Stimulated activated CD8-positive, alpha-beta memory T cell treated with anti-CD3 and anti-CD28 coated beads, Interleukin-4, amount 100 ng/mL, for 24 hours (primary cell): ENCODE measurements around the gene SMYD1.

Experiments
- DNase-seq: peaks from one replicate; pipeline ENCODE4 v3.0.0-alpha.2; 2020; ENCODE audit warnings: low read depth

SMYD1 gene

DNA sequence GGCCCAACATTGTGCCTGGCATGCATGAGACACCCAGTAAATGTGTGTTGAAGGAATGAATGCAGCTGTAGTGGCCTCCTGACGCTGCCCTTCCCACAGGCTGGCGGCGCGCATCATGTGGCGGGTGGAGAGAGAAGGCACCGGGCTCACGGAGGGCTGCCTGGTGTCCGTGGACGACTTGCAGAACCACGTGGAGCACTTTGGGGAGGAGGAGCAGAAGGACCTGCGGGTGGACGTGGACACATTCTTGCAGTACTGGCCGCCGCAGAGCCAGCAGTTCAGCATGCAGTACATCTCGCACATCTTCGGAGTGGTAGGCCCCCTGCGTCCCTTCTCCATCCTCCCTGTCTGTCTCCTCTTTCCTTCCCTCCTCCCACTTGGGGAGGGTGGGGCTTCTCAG lies 20.1 kb downstream of the SMYD1 start:
- no peak for DNase-seq

DNA sequence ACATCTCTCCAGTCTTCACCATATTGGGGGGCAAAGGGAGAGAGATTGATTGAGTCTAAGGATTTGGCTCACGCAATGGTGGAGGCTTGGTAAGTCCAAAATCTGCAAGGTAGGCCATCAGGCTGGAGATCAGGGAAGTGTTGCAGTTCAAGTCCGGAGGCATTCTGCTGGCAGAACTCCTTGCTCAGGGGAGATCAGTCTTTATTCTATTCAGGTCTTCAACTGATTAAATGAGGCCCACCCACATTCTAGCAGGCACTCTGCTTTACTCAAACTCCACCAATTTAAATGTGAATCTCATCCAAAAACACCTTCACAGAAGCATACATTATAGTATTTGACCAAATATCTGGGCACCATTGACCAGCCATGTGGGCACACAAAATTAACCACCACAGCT lies 21.4 kb downstream of the SMYD1 start:
- no peak for DNase-seq

DNA sequence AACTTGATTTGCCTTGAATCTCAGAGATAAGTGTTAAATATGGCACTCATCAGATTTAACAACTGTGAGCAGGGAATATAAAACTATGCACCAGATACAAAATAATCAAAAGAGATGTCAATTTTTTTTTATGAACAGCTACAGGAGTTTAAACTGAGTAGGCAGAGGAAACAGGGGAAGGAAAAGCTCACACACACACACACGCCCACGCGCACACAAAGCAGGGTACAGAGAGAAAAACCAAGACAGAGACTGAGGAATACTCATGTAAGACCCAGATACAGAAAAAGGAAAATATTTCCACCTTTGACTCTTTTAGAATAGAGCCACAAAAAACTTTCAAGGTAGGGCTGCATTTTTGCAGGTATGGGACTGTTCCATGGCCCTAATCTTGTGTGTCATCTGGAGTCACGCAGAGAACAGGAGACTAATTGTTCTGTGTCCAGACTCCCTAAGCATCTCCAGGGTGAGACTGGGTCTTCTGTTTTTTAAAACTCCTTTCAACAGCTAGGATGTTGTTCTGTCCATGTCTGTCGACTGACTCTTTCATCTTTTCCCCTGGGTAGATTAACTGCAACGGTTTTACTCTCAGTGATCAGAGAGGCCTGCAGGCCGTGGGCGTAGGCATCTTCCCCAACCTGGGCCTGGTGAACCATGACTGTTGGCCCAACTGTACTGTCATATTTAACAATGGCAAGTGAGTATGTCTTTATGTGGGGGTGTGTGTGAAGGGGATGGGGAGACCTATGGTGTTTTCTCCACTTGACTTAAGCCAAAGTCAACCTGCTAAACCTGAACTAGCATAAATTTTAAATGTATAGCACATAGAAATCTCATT lies 23.0 kb downstream of the SMYD1 start:
- peak; percentile 4 for DNase-seq

DNA sequence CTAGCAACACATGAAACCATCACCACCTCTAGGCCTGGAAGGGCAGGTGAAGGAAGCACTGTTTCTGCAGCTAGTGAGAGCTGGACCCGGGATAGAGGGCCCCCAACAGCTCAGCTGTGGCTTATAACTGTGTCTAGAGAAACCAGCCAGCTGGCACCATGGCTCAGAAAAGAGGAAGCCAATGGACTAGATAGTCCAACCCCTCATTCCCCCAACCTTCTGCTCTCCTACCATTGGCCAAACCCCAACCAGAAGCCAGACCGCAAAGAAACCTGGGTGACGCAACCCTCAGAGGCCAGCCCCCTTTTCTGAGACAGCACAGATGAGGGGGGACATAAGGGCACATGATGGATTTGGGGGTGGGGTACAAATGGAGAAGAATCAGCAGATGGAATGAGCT lies 24.3 kb downstream of the SMYD1 start:
- DNase-seq: no peak

DNA sequence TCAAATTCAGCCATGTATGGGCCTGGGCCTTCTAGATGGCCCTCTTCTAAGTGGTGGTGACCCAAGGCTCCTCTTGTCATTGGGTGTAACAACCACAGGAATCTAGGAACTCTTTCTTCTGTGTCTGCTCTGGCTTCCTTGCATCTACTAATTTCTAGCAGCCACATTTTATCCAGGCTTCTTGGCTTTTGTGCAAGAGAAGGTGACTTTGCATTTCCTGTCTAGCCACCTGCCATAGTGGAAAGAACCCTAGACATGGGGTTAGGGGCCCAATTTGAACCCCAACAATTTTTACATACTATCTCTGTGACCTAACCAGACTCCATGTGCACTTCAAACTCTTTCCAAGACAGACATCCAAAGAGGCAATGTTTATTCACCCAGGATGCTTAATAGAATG lies 25.1 kb downstream of the SMYD1 start:
- no peak for DNase-seq

DNA sequence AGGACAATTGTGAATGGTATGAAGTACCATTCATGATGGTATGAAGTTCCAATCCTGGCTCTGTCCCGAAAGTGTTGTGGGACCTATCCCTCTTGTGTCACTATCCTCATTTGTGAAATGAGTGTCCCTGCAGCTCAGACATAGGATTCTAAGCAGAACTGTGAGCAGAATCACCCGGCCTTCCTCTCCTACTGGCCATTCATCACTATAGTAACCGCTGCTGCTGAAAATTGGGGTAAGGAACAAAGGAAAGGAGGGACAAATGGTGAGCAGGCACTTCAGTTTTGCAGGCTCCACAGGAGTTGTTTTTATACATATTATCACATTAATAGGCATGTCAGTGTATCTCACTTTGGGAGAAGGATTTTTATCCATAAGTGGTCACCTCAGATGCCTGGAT lies 27.4 kb downstream of the SMYD1 start:
- DNase-seq: no peak

DNA sequence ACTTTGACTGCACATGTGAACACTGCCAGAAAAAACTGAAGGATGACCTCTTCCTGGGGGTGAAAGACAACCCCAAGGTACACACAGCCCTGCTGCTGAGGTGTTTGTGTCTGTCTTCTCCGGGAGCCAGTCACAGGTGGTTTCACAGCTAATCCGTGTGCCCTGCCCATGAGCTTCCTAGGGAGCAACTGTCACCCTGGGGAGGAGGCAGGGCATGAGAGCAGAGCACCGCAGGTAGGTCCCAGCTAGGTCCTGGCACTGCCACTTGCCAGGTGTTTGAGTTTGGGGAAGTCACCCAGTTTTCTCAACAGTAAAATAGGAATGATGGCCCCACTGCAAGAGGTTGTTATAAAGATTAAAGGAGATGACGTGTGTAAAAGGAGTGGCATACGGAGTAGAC lies 29.1 kb downstream of the SMYD1 start:
- DNase-seq: no peak

DNA sequence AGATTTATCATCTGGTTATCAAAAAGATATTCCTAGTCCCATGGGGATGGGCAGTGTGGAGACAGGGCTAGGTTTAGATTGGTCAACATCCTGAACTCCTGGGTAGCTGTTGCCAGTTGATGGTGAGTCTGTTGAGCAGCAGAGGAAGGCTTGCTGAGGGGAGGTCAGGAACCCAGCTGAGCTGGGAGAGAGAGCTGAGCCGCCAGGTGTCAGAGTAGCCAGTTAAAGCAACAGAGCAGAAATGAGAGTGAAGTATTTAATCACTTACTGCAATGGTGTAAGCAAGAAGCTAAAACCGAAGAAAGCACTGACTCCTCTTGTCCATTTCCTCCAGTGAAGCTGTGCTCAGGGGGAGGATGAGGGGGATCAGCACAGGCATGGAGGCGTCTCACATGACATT lies 29.6 kb downstream of the SMYD1 start:
- no peak for DNase-seq

DNA sequence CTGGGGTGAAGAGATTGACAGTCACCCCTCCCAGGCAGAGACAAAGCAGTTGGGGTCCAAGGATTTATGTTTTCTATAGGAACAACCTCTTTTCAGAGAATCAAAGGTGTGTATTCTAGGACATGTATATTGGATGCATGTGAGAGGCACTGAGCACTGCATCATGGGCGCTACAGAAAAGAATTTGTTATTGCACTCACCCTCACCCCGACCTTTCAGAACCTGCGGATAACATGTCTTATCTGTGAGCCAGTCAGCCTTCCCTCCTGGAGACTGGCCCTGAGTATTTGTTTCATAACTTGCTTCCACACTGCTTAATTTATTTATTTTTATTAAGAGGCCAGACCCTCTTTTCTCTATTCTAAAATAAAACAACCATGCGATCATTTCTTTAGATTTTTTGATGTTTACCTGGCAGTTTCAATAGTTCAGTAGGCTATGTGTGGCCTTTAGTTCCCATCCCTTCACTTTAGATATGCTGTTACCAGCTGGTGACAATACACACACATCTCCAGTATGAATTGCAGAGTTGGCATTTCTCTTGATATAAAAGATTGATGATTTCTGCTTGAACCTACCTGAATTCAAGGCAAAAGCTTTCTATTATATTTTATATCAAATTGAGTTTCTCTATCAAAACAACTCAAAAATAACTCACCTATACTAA lies 30.4 kb downstream of the SMYD1 start:
- no peak for DNase-seq

DNA sequence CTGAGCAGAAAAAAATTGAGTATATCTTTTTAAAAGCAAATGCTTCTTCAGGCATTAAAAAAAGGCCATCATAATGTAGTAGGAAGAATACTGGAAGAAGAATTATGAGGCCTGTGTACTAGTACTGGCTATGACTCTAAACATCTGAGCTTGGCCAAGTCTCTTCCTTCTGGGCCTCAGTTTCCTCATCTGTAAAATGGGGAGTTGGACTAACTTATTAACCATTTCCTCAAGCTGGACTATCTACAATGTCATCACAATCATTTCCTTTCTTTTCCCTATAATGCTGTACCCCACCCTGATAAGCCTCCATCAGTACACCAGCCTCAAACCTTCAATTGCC lies 30.9 kb downstream of the SMYD1 start:
- DNase-seq: no peak

DNA sequence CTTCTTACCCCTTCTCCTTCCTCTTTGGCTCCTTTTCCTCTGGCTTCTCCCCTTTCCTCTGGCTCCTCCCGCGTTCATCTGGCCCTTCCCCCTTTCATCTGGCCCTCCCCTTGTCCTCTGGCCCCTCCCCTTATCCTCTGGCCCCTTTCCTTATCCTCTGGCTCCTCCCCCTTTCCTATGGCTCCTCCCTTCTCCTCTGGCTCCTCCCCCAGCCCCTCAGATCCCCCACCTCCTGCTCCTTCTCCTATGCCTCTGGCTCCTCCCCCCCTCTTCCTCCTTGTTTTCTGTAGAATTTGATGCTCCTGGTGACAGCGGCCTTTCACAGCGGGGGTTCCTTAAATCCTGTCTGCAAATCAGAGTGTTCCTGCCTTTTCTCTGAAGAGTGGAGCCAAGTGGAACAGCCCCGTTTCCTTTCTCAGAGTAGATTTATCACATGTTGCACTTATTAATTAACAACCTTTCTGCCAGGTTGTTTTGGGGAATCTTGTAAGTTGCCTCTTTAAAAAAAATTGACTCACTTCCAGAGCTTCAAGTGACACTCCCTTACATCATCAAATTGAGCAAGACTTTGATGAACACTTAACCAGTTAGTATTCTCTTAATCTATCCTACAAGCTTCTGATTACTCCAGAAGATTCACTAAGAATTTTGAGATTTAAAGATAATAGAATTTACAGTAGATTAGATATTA lies 32.3 kb downstream of the SMYD1 start:
- no peak for DNase-seq

DNA sequence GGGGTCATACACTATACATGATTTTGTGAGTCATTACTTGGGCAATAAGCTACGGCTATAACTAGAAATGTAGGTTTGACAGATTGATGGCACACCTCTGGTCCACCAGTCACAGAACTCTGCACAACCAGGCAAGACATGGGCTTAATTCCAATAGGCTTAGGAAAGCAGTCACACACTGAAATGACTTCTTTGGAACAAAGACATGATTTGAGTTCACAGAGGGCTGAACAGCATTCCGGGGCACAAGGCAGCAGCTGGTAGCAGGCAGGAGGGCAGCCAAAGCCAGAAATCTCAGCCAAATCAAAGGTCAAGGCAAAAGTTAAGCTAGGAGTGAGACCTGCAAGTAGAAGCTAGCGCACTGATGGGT lies 32.8 kb downstream of the SMYD1 start:
- DNase-seq: no peak

DNA sequence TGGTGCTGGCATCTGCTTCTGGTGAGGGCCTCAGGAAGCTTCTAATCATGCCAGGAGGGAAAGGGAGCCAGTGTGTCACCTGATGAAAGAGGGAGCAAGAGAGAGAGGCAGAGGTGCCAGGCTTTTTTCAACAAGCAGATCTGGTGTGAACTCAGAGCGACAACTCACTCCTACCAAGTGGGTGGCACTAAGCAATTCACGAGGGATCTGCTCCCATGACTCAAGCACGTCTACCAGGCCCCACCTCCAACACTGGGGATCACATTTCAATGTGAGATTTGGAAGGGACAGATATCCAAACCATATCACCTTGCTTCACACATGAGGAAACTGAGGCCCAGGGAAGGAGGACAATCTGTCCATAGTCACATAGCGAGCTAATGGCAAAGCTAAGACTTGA lies 41.2 kb downstream of the SMYD1 start:
- DNase-seq: no peak

DNA sequence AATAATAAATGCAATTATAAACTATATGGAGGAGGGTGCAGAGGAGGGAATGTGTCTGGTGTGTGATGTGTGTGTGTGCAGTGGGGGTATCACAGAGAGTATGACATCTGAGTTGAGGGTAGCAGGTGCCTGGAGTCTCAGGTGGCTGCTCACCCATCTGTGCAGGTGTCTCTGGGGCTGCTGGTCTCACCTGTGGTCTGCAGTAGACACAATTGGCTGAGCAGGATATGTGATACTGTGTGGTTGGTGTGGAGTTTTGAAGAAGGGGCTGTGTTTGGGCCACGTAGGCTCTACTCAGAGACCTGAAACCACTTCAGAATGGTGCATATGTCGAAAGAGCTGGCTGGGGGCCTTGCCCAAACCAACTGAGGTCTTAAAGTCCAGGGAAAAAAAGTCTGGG lies 43.2 kb downstream of the SMYD1 start:
- DNase-seq: no peak

DNA sequence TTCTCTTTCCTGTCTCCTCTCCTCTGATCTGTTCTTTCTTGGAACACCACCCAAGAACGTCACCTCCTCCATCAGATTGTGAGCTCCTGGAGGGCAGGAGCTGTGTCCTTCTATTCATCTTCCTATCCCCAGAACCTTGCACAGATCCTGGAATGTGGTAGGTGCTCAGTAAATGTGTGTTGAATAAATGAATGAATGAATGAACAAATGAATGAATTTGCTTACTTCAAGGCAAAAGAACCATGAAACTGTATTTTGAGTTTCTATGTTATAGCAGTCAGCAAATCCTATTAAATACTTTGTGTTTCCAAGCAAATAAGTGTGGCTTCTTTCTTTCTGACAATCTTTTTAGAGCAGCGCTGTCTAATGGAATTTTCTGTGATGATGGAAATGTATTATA lies 45.4 kb downstream of the SMYD1 start:
- DNase-seq: no peak

DNA sequence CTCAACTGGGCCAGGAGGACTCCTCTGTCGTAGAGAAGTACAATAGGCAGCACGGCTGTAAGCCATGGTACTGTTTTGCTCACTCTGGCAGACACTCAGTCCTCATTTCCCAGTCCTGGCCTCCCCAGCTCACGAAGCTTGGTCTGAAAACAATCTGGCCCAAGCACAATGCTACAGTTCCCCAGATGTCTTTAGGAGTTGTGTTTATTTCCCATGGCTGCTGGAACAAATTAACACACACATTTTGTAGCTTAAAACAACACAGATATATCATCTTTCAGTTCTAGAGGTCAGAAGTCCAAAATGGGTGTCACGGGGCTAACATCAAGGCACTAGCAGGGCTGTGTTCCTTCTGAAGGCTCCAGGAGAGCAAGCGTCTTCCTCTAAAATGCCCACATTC lies 47.3 kb downstream of the SMYD1 start:
- no peak for DNase-seq

DNA sequence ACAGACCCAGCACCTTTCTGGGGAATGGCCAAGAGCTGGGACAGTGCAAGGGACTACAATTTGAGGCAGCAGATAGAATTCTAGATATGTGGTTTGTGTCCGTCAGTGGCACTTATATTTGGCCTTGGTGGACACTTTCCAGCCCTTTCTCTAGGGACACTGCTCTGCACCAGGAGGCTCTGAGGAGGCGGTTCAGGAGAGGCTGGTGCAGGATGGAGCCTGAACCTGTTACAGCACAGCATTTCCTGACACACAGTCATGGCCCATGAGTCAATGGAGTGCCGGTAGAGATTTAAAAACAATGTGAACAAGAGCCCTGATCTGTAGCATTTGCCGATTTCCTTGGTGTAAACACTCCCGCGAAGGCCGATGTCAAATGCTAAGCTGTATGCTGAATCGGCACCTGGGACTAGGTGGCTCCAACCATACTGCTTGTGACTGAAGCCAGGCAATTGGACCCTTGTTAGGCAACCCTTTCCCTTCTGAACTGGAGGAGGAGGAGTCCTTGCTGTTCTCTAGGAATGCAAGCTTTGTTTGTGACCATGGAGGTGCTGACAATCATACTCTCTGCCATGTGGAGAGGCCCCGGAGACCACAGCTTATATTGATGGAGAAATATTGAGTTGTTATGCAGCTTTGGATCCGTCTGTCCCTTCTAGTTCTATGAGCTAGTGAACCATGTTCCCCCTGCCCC lies 48.3 kb downstream of the SMYD1 start:
- no peak for DNase-seq

DNA sequence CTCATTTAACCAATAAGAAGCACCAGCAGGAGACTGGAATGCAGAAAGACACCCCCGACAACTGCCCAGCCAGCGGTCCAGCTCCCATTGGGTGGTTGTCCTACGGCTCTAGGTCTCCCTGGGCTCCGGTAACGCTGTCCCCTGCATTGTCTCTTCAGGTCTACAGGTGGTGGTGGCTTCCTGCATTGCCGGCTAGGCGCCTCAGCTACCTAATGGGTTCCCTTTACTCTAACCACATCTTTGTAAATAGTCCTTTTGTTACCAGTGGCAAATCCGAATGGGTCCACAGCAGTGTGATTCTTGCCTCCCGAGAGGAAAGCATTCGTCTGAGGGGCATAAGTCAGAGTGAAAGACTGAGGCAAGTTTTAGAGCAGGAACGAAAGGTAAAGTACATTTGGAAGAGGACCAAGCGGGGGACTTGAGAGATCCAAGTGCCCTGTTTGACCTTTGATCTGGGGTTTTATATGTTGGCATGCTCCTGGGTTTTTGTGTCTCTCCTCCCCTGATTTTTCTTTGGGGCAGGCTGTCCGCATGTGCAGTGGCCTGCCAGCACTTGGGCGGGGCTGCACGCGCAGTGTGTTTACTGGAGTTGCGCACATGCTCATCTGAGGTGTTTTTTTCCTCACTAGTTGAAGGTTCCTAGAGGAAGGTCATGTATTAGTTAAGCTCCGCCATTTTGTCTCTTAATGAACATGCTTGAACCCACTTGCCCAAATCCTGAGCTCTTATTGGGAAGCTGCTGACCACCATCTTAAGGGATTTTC lies 49.2 kb downstream of the SMYD1 start:
- DNase-seq: no peak

DNA sequence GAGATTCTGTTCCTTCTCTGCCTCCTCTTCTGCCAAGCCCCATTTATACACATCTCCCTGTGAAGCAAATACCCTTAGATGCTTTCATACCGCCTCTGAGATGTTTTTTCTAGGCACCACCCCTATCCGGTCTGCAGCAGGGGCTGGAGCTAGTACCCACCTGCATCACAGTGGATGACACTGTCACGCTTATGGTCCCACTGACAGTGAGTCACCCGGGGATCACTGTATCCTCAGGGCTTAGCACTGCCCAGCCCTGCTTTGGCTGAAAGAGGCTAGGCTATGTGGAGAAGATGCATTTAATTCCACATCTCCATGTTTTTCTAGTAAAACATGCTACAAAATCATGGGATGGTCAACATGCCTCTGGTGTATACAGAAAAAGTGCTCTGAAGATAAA lies 50.3 kb downstream of the SMYD1 start:
- no peak for DNase-seq

DNA sequence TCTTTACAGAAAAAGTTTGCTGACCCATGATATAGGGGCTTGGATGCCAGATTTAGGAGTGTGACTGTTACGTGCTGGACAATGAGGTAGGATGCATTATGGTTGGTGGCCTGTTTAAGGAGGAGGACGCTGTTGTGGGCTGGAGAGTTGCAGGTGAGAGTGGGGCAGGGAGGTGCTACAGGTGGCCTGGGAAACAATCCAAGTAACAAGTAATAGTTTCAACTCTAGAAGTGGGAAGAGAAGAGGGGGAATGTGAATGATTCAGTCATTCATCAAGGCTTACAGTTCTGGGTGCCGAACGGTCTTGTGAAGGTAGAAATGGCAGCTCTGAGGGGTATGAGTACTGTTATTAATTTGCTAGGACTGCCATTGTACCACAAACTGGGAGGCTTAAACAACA lies 54.1 kb downstream of the SMYD1 start:
- DNase-seq: no peak

DNA sequence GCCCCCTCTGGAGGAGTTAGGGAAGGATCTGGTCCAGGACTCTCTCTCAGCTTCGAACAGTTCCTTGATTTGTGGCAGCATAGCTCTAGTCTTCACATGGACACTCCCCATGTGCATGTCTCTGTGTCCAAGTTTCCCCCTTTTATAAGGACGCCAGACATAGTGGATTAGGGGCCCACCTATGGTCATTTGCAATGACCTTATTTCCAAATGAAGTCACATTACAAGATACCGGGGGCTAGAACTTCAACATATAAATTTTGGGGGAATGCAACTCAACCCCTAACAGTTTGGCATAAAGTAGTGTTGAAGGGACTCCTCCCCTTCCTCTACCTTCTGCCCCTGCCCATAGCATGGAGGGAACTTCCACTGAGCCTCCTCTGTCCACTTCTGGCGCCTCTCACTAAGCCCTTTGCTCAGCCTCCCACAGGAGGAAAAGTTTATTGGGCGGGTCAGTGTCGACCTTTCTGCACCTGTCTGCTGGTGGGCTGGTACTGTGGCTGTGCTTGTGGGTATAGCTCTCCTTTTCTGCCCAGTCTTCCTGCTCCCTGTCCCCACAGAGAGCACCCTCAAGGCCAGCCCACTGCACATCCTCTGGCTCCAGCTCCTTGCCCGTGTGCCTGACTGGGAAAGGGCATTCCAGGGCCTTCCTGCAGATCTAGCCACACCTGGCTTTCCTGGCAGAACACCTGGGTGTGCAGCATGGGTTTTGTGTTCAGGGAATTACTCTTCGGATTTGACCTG lies 54.7 kb downstream of the SMYD1 start:
- no peak for DNase-seq
